Caco-2 (cell line): Measurements from ENCODE around the gene GPR173. TPM values are rescaled to one million over a fixed set of nuclear protein-coding genes. Genes with fewer than 3 reads are reported as not detected.
A peak's percentile ranks its signal among the peaks of the same experiment; 100 is the strongest.

ENCODE experiments used
- BruUV-seq: library from RNA; stranded (reverse); fragments of 400-500 nt; replicated peaks from 2 replicates; lab custom pipeline; 2021; lab: Mats Ljungman, UMichigan
- CTCF ChIA-PET: fragments of 300-600 bp; sonication (Branson Sonifier 250); formaldehyde crosslinking; loops from one replicate; lab custom pipeline; 2022; ENCODE audit warnings: antibody characterized with exemption; lab: Charles Lee
- POLR2A ChIA-PET: fragments of 300-600 bp; sonication (Branson Sonifier 250); formaldehyde crosslinking; loops from one replicate; lab custom pipeline; 2022; ENCODE audit warnings: antibody characterized with exemption; lab: Charles Lee
- DNase-seq, 2 experiments: peaks; one replicate each; pipeline versions ENCODE4 v3.0.0 to v3.0.0-alpha.2; 2020 to 2022
- H3K27me3 ChIP-seq: replicated peaks from 2 replicates; pipeline ENCODE4 v1.6.0; 2011; ENCODE audit warnings: low read length; ENCODE audit not compliant: control insufficient read depth, insufficient read depth
- H3K36me3 ChIP-seq: 2 replicates; pipeline ENCODE4 v1.5.1; 2011; ENCODE audit warnings: low read length; ENCODE audit not compliant: control insufficient read depth, insufficient read depth
- H3K4me1 ChIP-seq: fragments of 250-450 bp; sonication (Bioruptor Pico); 2 replicates; pipeline ENCODE4 v1.5.1; 2020; ENCODE audit warnings: mild to moderate bottlenecking
- H3K4me3 ChIP-seq: 2 replicates; pipeline ENCODE4 v1.5.1; 2011; ENCODE audit warnings: low read depth, mild to moderate bottlenecking, control low read depth, low read length
- H3K9me3 ChIP-seq: fragments of 250-450 bp; sonication (Bioruptor Pico); 2 replicates; pipeline ENCODE4 v1.5.1; 2020; ENCODE audit warnings: mild to moderate bottlenecking, moderate library complexity
- H3K27ac Mint-ChIP-seq: one replicate; pipeline ENCODE4 v1.8.0; 2022; ENCODE audit warnings: mixed read lengths; ENCODE audit not compliant: unreplicated experiment
- H3K27me3 Mint-ChIP-seq: one replicate; pipeline ENCODE4 v1.8.0; 2022; ENCODE audit warnings: mixed read lengths; ENCODE audit not compliant: insufficient read depth, unreplicated experiment
- H3K36me3 Mint-ChIP-seq: one replicate; pipeline ENCODE4 v1.8.0; 2022; ENCODE audit warnings: mild to moderate bottlenecking, mixed read lengths; ENCODE audit not compliant: insufficient read depth, unreplicated experiment
- H3K4me1 Mint-ChIP-seq: one replicate; pipeline ENCODE4 v1.8.0; 2022; ENCODE audit warnings: low read depth, mixed read lengths; ENCODE audit not compliant: unreplicated experiment
- H3K4me3 Mint-ChIP-seq: one replicate; pipeline ENCODE4 v1.8.0; 2022; ENCODE audit warnings: mild to moderate bottlenecking, moderate library complexity, mixed read lengths; ENCODE audit not compliant: unreplicated experiment
- H3K9me3 Mint-ChIP-seq: one replicate; pipeline ENCODE4 v1.8.0; 2022; ENCODE audit warnings: mixed read lengths; ENCODE audit not compliant: unreplicated experiment
- CTCF ChIP-seq, 2 experiments: fragments of 200-600 bp in 1 of 2; IDR thresholded peaks; 1 replicate in 1 of 2; 2 replicates in 1 of 2; pipeline versions ENCODE4 v1.5.1 to v1.8.0; 2011 to 2022; ENCODE audit warnings: antibody characterized with exemption in 1 of 2, control low read depth in 1 of 2, inconsistent platforms in 1 of 2, low read depth in 1 of 2, low read length in 1 of 2, mild to moderate bottlenecking in 1 of 2, moderate library complexity in 1 of 2; ENCODE audit not compliant: insufficient read depth in 1 of 2, severe bottlenecking in 1 of 2, unreplicated experiment in 1 of 2
- intact Hi-C: fragments of 100-400 bp; cut with micrococcal nuclease; formaldehyde crosslinking; loops from one replicate; pipeline ENCODE4 v1.10.0; 2022; ENCODE audit not compliant: unreplicated experiment
- total RNA-seq: library from RNA; stranded (reverse); gene quantifications from 2 replicates; pipeline ENCODE4 v1.2.3, GENCODE V29; 2022

GPR173 gene
- total RNA-seq, 1 experiment from 2014 or later: 0.18 TPM

DNA sequence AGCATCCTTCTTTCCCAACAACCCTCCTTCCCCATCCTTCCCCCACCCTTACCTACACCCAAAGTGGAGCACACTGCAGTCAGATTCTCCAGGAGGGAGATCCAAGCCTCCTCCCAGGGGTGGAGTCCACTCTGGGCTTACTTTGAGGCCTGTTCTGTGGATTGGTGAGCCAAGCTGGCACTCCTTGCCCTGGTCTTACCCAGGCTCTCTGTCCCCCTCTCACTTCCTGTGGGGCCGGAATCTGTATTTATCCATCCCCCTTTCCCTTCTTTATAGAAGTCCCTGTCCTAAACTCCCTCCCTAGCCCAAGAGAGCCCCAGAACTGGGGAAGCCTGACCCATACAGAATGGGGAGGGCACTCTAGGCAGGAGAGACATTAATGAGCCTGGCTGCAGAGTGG is 30.4 kb downstream of the GPR173 start:
- Histone ChIP-seq H3K9me3 (no peaks in the 10 kb centered on the region), H3K36me3 (no peaks in the 10 kb centered on the region), H3K4me3 (no peak overlapping the region), H3K4me1 (no peaks in the 10 kb centered on the region), H3K27me3 (no peaks in the 10 kb centered on the region)
- H3K27me3 Mint-ChIP-seq: no peaks in the 10 kb centered on the region
- no TSS peak for BruUV-seq
- intact Hi-C loops: no loop called here
- ChIA-PET POLR2A (no interaction called here), CTCF (no interaction called here)
- H3K9me3 Mint-ChIP-seq: no peaks in the 10 kb centered on the region
- DNase-seq: no peak
- no peak overlapping the region for H3K27ac Mint-ChIP-seq
- H3K4me3 Mint-ChIP-seq: no peak overlapping the region
- H3K36me3 Mint-ChIP-seq: peaks cover 8% of the 10 kb centered on the region
- H3K4me1 Mint-ChIP-seq: peaks cover 7% of the 10 kb centered on the region
- TF ChIP-seq CTCF (IDR thresholded peaks at IDR 0.05; ENCODE audit: insufficient read depth in 1 of 2, low read depth in 1 of 2, low read length in 1 of 2, severe bottlenecking in 1 of 2, unreplicated experiment in 1 of 2): no peak

DNA sequence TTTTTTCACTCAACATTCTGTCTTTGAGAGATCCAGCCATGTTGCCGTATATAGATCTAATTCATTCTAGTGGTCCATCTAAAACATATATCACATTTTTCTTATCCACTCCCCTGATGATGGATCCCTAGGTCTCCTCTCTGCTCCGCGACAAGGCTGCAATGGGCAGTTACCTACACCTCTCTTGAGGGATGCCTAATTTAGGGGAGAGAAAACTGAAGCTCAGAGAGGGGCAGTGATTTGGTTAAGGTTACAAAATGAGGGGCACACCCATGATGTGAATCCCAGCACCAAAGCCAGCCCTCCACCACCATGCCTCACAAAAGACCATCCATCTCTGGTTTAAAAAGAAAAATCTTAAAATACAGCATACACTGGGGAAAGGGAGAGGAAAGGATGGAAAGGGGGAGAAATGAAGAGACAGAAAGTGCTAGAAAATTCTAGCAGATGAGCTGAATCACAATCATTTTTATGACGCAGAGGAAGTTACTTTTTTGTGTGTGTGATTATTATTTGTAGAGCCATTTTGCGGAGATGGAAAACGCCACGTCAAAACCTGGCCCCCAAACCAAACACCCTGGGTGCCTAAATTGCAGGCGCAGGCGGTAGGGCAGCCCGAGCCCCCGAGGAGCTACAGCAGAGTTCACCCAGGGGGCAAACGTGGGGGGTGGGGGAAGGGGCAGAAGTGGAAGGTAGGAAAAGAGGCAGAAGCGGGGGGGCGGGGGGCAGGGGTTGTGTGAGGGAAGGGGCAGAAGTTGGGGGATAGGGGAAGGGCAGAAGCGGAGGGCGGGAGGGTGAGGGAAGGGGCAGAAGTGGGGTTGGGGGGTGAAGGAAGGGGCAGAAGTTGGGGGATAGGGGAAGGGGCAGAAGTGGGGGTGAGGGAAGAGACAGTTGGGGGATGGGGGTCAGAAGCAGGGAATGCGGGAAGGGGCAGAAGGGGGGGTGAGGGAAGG is 32.3 kb downstream of the GPR173 start:
- no peak for DNase-seq
- ChIA-PET POLR2A (no interaction called here), CTCF (no interaction called here)
- no peaks in the 10 kb centered on the region for H3K27me3 Mint-ChIP-seq
- no peaks in the 10 kb centered on the region for H3K9me3 ChIP-seq
- no peaks in the 10 kb centered on the region for H3K27me3 ChIP-seq
- no peaks in the 10 kb centered on the region for H3K36me3 ChIP-seq
- intact Hi-C loops: loop anchor here (5.0 kb wide), 1 partner anchor 601 kb away; no protein-coding TSS in a partner anchor
- peaks cover 7% of the 10 kb centered on the region for H3K4me1 Mint-ChIP-seq
- peak overlapping the region; percentile 90 for H3K4me3 Mint-ChIP-seq
- no TSS peak for BruUV-seq
- peak overlapping the region; percentile 40 for H3K4me3 ChIP-seq
- no peak for TF ChIP-seq CTCF (IDR thresholded peaks at IDR 0.05; ENCODE audit: insufficient read depth in 1 of 2, low read depth in 1 of 2, low read length in 1 of 2, severe bottlenecking in 1 of 2, unreplicated experiment in 1 of 2)
- H3K36me3 Mint-ChIP-seq: peaks cover 15% of the 10 kb centered on the region
- H3K27ac Mint-ChIP-seq: peak overlapping the region; percentile 75
- H3K4me1 ChIP-seq: no peaks in the 10 kb centered on the region
- H3K9me3 Mint-ChIP-seq: no peaks in the 10 kb centered on the region

GRCh38 chrX:53081925-53082772 is 33.6 kb downstream of the GPR173 start, which contains the start of gene TSPYL2:
TSPYL2 (plus strand) TSS chrX:53082367; CDS start chrX:53082499, 132 bp downstream.
- intact Hi-C loops: loop anchor here (1.0 to 5.0 kb wide), 2 partner anchors 11 to 600 kb away; no protein-coding TSS in a partner anchor
- TSS peak; percentile 42 for BruUV-seq

More at GRCh38 chrX:53081925-53082772, 33.6 kb downstream of the GPR173 start, which contains the start of gene TSPYL2:
- peaks cover 7% of the 10 kb centered on the region for H3K4me1 Mint-ChIP-seq
- CTCF ChIA-PET: interaction anchor here (1.2 kb wide), 1 partner anchor 63 kb away, joined by 3 read pairs; no protein-coding TSS in a partner anchor
- DNase-seq: peak; percentile 95
- H3K9me3 ChIP-seq: no peaks in the 10 kb centered on the region
- H3K36me3 ChIP-seq: no peaks in the 10 kb centered on the region
- no peak for TF ChIP-seq CTCF (IDR thresholded peaks at IDR 0.05; ENCODE audit: insufficient read depth in 1 of 2, low read depth in 1 of 2, low read length in 1 of 2, severe bottlenecking in 1 of 2, unreplicated experiment in 1 of 2)
- H3K4me3 ChIP-seq: peak within 1 kb of the TSS; percentile 76
- peak within 1 kb of the TSS; percentile 86 for H3K27ac Mint-ChIP-seq
- peak within 1 kb of the TSS; percentile 90 for H3K4me3 Mint-ChIP-seq
- no peaks in the 10 kb centered on the region for H3K4me1 ChIP-seq
- peaks cover 22% of the 10 kb centered on the region for H3K36me3 Mint-ChIP-seq
- no peaks in the 10 kb centered on the region for H3K9me3 Mint-ChIP-seq
- POLR2A ChIA-PET: interaction anchor here (0.6 to 1.3 kb wide), 6 partner anchors 9 to 147 kb away, joined by 3 to 10 read pairs (median 3); partner anchors contain the start of gene GPR173
- no peaks in the 10 kb centered on the region for H3K27me3 ChIP-seq
- no peaks in the 10 kb centered on the region for H3K27me3 Mint-ChIP-seq
